H1 (cell line): ENCODE results near the gene RABIF. TPM values are rescaled to one million over a fixed set of nuclear protein-coding genes. Genes with fewer than 3 reads are reported as not detected.

Experiments used
- CTCF ChIA-PET: fragments of 300-600 bp; sonication (Branson Sonifier 250); formaldehyde crosslinking; loops from one replicate; lab custom pipeline; 2021; ENCODE audit not compliant: partially characterized antibody; lab: Charles Lee
- POLR2A ChIA-PET: fragments of 300-600 bp; sonication (Branson Sonifier 250); formaldehyde crosslinking; loops from one replicate; lab custom pipeline; 2021; ENCODE audit warnings: inconsistent platforms; ENCODE audit not compliant: partially characterized antibody; lab: Charles Lee
- DNase-seq, 2 experiments: peaks; one replicate each; pipeline versions ENCODE4 v3.0.0 to v3.0.0-alpha.2; 2010 to 2022; ENCODE audit warnings: low spot score in 2 of 2, low read depth in 1 of 2, mixed read lengths in 1 of 2
- FAIRE-seq: peaks from 2 replicates; lab custom pipeline; 2011; peaks lifted over from hg19 to GRCh38; lab: Jason Lieb, UNC
- H2AFZ ChIP-seq: 2 replicates; pipeline ENCODE4 v1.8.1; 2012; ENCODE audit warnings: low read length, inconsistent platforms
- H2AK5ac ChIP-seq: 2 replicates; pipeline ENCODE4 v1.6.1; 2013; ENCODE audit warnings: low read depth, low read length
- H2BK120ac ChIP-seq: replicated peaks from 2 replicates; pipeline ENCODE3; 2013; ENCODE audit warnings: low read depth, low read length, inconsistent platforms
- H2BK12ac ChIP-seq: 2 replicates; pipeline ENCODE4 v1.6.1; 2013; ENCODE audit warnings: low read depth, low read length
- H2BK15ac ChIP-seq: 2 replicates; pipeline ENCODE4 v1.6.1; 2013; ENCODE audit warnings: low read length
- H2BK20ac ChIP-seq: 2 replicates; pipeline ENCODE4 v1.6.1; 2013; ENCODE audit warnings: low read length
- H2BK5ac ChIP-seq: 2 replicates; pipeline ENCODE4 v1.6.1; 2013; ENCODE audit warnings: low read depth, low read length
- H3K14ac ChIP-seq: 2 replicates; pipeline ENCODE4 v1.6.1; 2013; ENCODE audit warnings: inconsistent platforms; ENCODE audit not compliant: insufficient read length
- H3K18ac ChIP-seq: 2 replicates; pipeline ENCODE4 v1.6.1; 2013; ENCODE audit warnings: low read length; ENCODE audit errors: extremely low read depth
- H3K23ac ChIP-seq: 2 replicates; pipeline ENCODE4 v1.6.1; 2013; ENCODE audit warnings: inconsistent platforms; ENCODE audit not compliant: insufficient read length
- H3K23me2 ChIP-seq: 2 replicates; pipeline ENCODE4 v1.6.1; 2013; ENCODE audit warnings: low read depth, low read length
- H3K27ac ChIP-seq: 2 replicates; pipeline ENCODE4 v1.6.1; 2011; ENCODE audit warnings: low read depth, low read length, inconsistent platforms
- H3K27me3 ChIP-seq, 4 experiments: replicated peaks in 1 of 4; 1 replicate in 1 of 4; 2 replicates in 3 of 4; pipeline versions ENCODE4 v1.6.1 to v1.8.1; 2011 to 2013; ENCODE audit warnings: low read length in 3 of 4, mild to moderate bottlenecking in 3 of 4, inconsistent platforms in 2 of 4, mixed read lengths in 2 of 4, moderate library complexity in 1 of 4; ENCODE audit not compliant: control insufficient read depth in 3 of 4, insufficient read depth in 3 of 4; ENCODE audit errors: extremely low read depth in 1 of 4
- H3K36me3 ChIP-seq, 4 experiments: 2 replicates each; pipeline versions ENCODE4 v1.6.1 to v1.8.1; 2011 to 2013; ENCODE audit warnings: mild to moderate bottlenecking in 4 of 4, low read length in 3 of 4, moderate library complexity in 2 of 4, control low read depth in 1 of 4, inconsistent platforms in 1 of 4; ENCODE audit not compliant: insufficient read depth in 4 of 4, control insufficient read depth in 2 of 4
- H3K4ac ChIP-seq: replicated peaks from 2 replicates; pipeline ENCODE3; 2013; ENCODE audit warnings: low read length, low read depth, mixed read lengths, inconsistent platforms; ENCODE audit not compliant: insufficient read length
- H3K4me1 ChIP-seq, 4 experiments: replicated peaks in 1 of 4; 1 replicate in 1 of 4; 2 replicates in 3 of 4; pipeline versions ENCODE4 v1.6.1 to v1.8.1; 2011 to 2013; ENCODE audit warnings: low read length in 3 of 4, inconsistent platforms in 2 of 4, mixed read lengths in 1 of 4; ENCODE audit not compliant: insufficient read depth in 4 of 4, control insufficient read depth in 3 of 4
- H3K4me2 ChIP-seq, 2 experiments: 2 replicates each; pipeline versions ENCODE4 v1.6.1 to v1.8.1; 2011 to 2013; ENCODE audit warnings: low read depth in 2 of 2, low read length in 2 of 2, control low read depth in 1 of 2, inconsistent platforms in 1 of 2, mild to moderate bottlenecking in 1 of 2; ENCODE audit not compliant: insufficient read depth in 1 of 2
- H3K4me3 ChIP-seq, 4 experiments: fragments of 200-600, 300-600 bp in 1 of 4; sonication (generic), shearing (Covaris generic), sonication (Bioruptor Twin) in 1 of 4; 2 replicates each; pipeline versions ENCODE4 v1.5.1 to v1.8.1; 2011 to 2016; ENCODE audit warnings: low read length in 4 of 4, low read depth in 3 of 4, control low read depth in 2 of 4, inconsistent platforms in 2 of 4, mild to moderate bottlenecking in 2 of 4, mixed read lengths in 1 of 4, moderate library complexity in 1 of 4; ENCODE audit not compliant: insufficient read depth in 2 of 4; ENCODE audit errors: extremely low read depth in 1 of 4
- H3K56ac ChIP-seq: replicated peaks from 2 replicates; pipeline ENCODE3; 2013; ENCODE audit warnings: low read depth, mild to moderate bottlenecking, mixed read lengths, low read length, inconsistent platforms; ENCODE audit not compliant: insufficient read length
- H3K79me1 ChIP-seq: 2 replicates; pipeline ENCODE4 v1.6.1; 2013; ENCODE audit warnings: low read depth, low read length, control low read depth
- H3K79me2 ChIP-seq, 2 experiments: 2 replicates each; pipeline versions ENCODE4 v1.6.1 to v1.8.1; 2012 to 2013; ENCODE audit warnings: low read length in 2 of 2, mild to moderate bottlenecking in 2 of 2, inconsistent platforms in 1 of 2; ENCODE audit not compliant: insufficient read depth in 2 of 2, control insufficient read depth in 1 of 2
- H3K9ac ChIP-seq, 4 experiments: replicated peaks in 1 of 4; 1 replicate in 1 of 4; 2 replicates in 3 of 4; pipeline versions ENCODE4 v1.6.1 to v1.8.1; 2011 to 2013; ENCODE audit warnings: low read depth in 3 of 4, low read length in 3 of 4, control low read depth in 2 of 4, mild to moderate bottlenecking in 2 of 4, moderate library complexity in 2 of 4, inconsistent platforms in 1 of 4; ENCODE audit errors: extremely low read depth in 1 of 4
- H3K9me3 ChIP-seq, 2 experiments: 2 replicates each; pipeline versions ENCODE4 v1.6.1 to v1.8.1; 2012 to 2013; ENCODE audit warnings: mild to moderate bottlenecking in 2 of 2, moderate library complexity in 2 of 2, control low read depth in 1 of 2, inconsistent platforms in 1 of 2, low read depth in 1 of 2, low read length in 1 of 2, mixed read lengths in 1 of 2; ENCODE audit not compliant: insufficient read depth in 2 of 2
- H4K20me1 ChIP-seq, 2 experiments: replicated peaks in 1 of 2; 2 replicates each; pipeline versions ENCODE3 to v1.8.1; 2011 to 2013; ENCODE audit warnings: inconsistent platforms in 2 of 2, low read length in 2 of 2, mild to moderate bottlenecking in 1 of 2; ENCODE audit not compliant: insufficient read depth in 2 of 2, control insufficient read depth in 1 of 2
- H4K5ac ChIP-seq: 2 replicates; pipeline ENCODE4 v1.6.1; 2013; ENCODE audit warnings: low read length, low read depth, mixed read lengths, inconsistent platforms; ENCODE audit not compliant: insufficient read length
- H4K8ac ChIP-seq: 2 replicates; pipeline ENCODE4 v1.8.0; 2013; ENCODE audit warnings: mild to moderate bottlenecking, moderate library complexity, low read length, inconsistent platforms; ENCODE audit not compliant: insufficient read depth; ENCODE audit errors: extremely low read depth
- H4K91ac ChIP-seq: replicated peaks from 2 replicates; pipeline ENCODE3; 2013; ENCODE audit warnings: low read length, mixed read lengths, inconsistent platforms; ENCODE audit not compliant: insufficient read length
- ATF3 ChIP-seq: IDR thresholded peaks from 2 replicates; pipeline ENCODE4 v1.6.1; 2011; ENCODE audit warnings: low read depth, mild to moderate bottlenecking, low read length; ENCODE audit not compliant: insufficient read depth
- CTBP2 ChIP-seq: IDR thresholded peaks from 2 replicates; pipeline ENCODE4 v1.7.0; 2011; ENCODE audit warnings: borderline replicate concordance, mild to moderate bottlenecking, moderate library complexity, mixed read lengths, low read length; ENCODE audit not compliant: insufficient read depth, insufficient read length
- GTF2F1 ChIP-seq: IDR thresholded peaks from 2 replicates; pipeline ENCODE4 v1.6.1; 2012; ENCODE audit warnings: low read depth, low read length, improper control_type of control experiment, borderline replicate concordance
- JUN ChIP-seq: IDR thresholded peaks from 2 replicates; pipeline ENCODE4 v1.6.1; 2011; ENCODE audit warnings: low read depth, mild to moderate bottlenecking, improper control_type of control experiment, low read length
- POLR2A ChIP-seq, 2 experiments: IDR thresholded peaks; 1 replicate in 1 of 2; 2 replicates in 1 of 2; pipeline ENCODE4 v1.6.1; 2011; ENCODE audit warnings: low read depth in 2 of 2, low read length in 2 of 2, mild to moderate bottlenecking in 2 of 2; ENCODE audit errors: control extremely low read depth in 1 of 2
- RBBP5 ChIP-seq: IDR thresholded peaks from 2 replicates; pipeline ENCODE4 v1.7.1; 2012; ENCODE audit warnings: low read depth, mild to moderate bottlenecking, inconsistent platforms, low read length, moderate library complexity, borderline replicate concordance
- SIN3A ChIP-seq, 2 experiments: IDR thresholded peaks in 1 of 2; conservative IDR thresholded peaks in 1 of 2; 2 replicates each; pipeline ENCODE4 v1.6.1; 2011 to 2012; ENCODE audit warnings: low read length in 2 of 2, improper control_type of control experiment in 1 of 2, low read depth in 1 of 2, mild to moderate bottlenecking in 1 of 2
- USF2 ChIP-seq: IDR thresholded peaks from 2 replicates; pipeline ENCODE4 v1.6.1; 2011; ENCODE audit warnings: low read length, improper control_type of control experiment
- WGBS, 2 experiments: shearing (Covaris generic) in 1 of 2; methylation state at CpG; one replicate each; pipeline versions ENCODE4 v1.1.6 to v1.1.7; 2013 to 2015; ENCODE audit warnings: low lambda C conversion rate in 2 of 2, mixed read lengths in 2 of 2, inconsistent platforms in 1 of 2, low coverage in 1 of 2, missing lambda C conversion rate in 1 of 2; ENCODE audit not compliant: insufficient replicate concordance in 2 of 2, insufficient coverage in 1 of 2, insufficient read length in 1 of 2; ENCODE audit errors: extremely low coverage in 1 of 2, missing lambda C conversion rate in 1 of 2; 5-methylcytosine and 5-hydroxymethylcytosine counted together
- polyA plus RNA-seq, 7 experiments: library from polyadenylated mRNA; depleted of rRNA in 3 of 7; stranded (reverse) in 5 of 7; unstranded in 2 of 7; fragments of >200 nt in 5 of 7; fragments of 200-250 nt in 2 of 7; gene quantifications; 1 replicate in 5 of 7; 2 replicates in 1 of 7; 4 replicates in 1 of 7; pipeline versions ENCODE4 v1.2.1 to v1.2.3, GENCODE V29; 2011 to 2013; ENCODE audit warnings: missing spikeins in 2 of 7, mixed read lengths in 2 of 7
- total RNA-seq: library from RNA; stranded (reverse); fragmentation: NEBNext Ultra II Directional; extraction: Animal tissue kit (Norgen Biotek cat#: 25700); gene quantifications from 2 replicates; pipeline ENCODE4 v1.2.1, GENCODE V29; 2021

RABIF gene
- total and polyA plus RNA-seq, 2 of the 8 experiments (the other 6 are each of a cell fraction or from before 2014, with no cell fraction given) = 5.6 to 6.9 TPM

DNA sequence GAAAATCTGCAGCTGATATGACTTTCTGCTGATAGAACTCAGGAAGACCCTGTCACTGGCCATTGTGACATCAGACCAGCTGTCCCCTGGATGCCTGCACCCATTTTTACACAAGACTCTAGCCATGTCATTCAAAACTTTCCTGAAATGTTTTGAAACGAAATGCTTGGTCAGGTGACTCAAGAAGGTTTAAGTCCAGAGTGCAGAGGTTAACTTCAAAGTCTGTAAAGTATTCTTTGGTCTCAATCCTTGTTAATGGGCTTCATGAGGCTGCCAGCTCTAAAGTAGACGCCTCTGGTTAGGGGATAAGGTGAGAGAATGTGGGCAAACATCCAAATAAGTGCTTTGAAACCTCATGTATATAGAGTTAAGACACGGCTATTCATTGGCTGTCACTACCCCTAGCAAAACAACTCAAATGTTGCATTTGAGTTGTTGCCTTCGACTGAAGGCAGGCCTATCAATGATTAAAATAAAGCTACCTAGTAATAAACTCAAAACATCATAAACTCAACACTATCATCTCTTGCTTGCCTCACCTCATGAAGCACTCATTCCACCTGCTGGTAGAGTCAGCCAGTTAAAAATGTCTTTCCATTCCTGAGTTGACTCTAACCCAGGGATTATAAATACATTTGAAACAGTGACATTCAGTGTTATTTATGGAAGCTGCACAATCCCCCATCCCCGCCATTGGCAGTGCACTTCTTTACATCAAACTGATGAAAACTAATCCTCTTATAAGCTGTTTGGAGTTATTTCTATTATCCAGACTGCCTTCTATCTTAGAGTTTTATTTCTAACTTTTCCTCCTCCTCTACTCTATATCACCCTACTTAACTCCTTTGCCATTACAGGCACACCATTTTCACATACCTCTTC, 26.0 kb downstream of the RABIF start:
- Histone ChIP-seq H3K56ac (no peak overlapping the region), H4K20me1 (peaks cover 0 to 4% of the 10 kb centered on the region in 2 experiments), H3K9me3 (no peaks in the 10 kb centered on the region), H3K36me3 (peaks cover under 1 to 8% (median 3%) of the 10 kb centered on the region in 4 experiments; a peak in 4 of 8 replicates), H3K9ac (no peak overlapping the region), H2BK15ac (no peak overlapping the region), H2BK12ac (no peak overlapping the region), H2AFZ (no peak overlapping the region), H3K4me3 (peak overlapping the region in 3 of 4 experiments; percentile 81 to 88 (median 88); a peak in 2 of 8 replicates), H2AK5ac (no peak overlapping the region), H3K79me1 (peaks cover 13% of the 10 kb centered on the region), H3K27ac (no peak overlapping the region), H4K91ac (no peak overlapping the region), H4K5ac (no peak overlapping the region), H2BK120ac (no peak overlapping the region), H3K4me2 (peak overlapping the region; percentile 84 to 85; a peak in 3 of 4 replicates), H3K27me3 (no peaks in the 10 kb centered on the region), H4K8ac (no peak overlapping the region), H3K18ac (no peak overlapping the region), H2BK5ac (no peak overlapping the region), H3K79me2 (peaks cover 3 to 19% of the 10 kb centered on the region in 2 experiments; a peak in 3 of 4 replicates), H3K4me1 (peaks cover 0 to 8% (median 3%) of the 10 kb centered on the region in 4 experiments; a peak in 3 of 7 replicates), H3K4ac (no peak overlapping the region), H3K23ac (no peak overlapping the region), H2BK20ac (no peak overlapping the region), H3K14ac (no peak overlapping the region), H3K23me2 (0 out of 2 replicates have a peak, but pooled peaks cover 2% of the 10 kb centered on the region)
- no peak for TF ChIP-seq GTF2F1
- no peak for TF ChIP-seq CTBP2
- TF ChIP-seq USF2 = no peak
- TF ChIP-seq SIN3A (conservative IDR thresholded peaks at IDR 0.05 in 1 of 2, IDR thresholded peaks at IDR 0.05 in 1 of 2; ENCODE audit: low read depth in 1 of 2, low read length in 2 of 2) = no peak
- no peak for TF ChIP-seq JUN
- no peak for TF ChIP-seq RBBP5
- TF ChIP-seq ATF3 = no peak
- no peak for TF ChIP-seq POLR2A (IDR thresholded peaks at IDR 0.05; ENCODE audit: control extremely low read depth in 1 of 2, low read depth in 2 of 2, low read length in 2 of 2)
- 83% methylated on average over 5 of the region's 5 CpGs; no CpG with 5 or more reads in 1 of the 2 experiments for WGBS, 2 experiments
- ChIA-PET POLR2A (interaction anchor here (0.8 to 5.5 kb wide), 15 partner anchors 10 to 176 kb away, joined by 3 to 46 read pairs (median 7); partner anchors contain the start of genes KLHL12, PCAT6, RABIF and TMEM183A), CTCF (interaction anchor here (1.0 to 1.3 kb wide), 6 partner anchors 9 to 193 kb away, joined by 3 to 5 read pairs (median 4); no protein-coding TSS in a partner anchor)
- DNase-seq (no peak), FAIRE-seq (no peak)
